IMR-90 (cell line): ENCODE data around the gene DACT2. TPM values are rescaled to one million over a fixed set of nuclear protein-coding genes. Genes with fewer than 3 reads are reported as not detected.

ENCODE experiments used
- ATAC-seq: fragments of 200-7000 bp; cut with Tn5 transposase; 2 replicates; pipeline ENCODE4 v1.9.1; 2020; ENCODE audit warnings: low read depth, mild to moderate bottlenecking, moderate library complexity
- BruUV-seq: library from RNA; stranded (reverse); fragments of 400-500 nt; replicated peaks from 2 replicates; lab custom pipeline; 2021; lab: Mats Ljungman, UMichigan
- CTCF ChIA-PET: fragments of 300-600 bp; formaldehyde crosslinking; extraction: SDS; loops from one replicate; lab custom pipeline; 2021; ENCODE audit warnings: antibody characterized with exemption; lab: Yijun Ruan, JAX
- POLR2A ChIA-PET: fragments of 300-600 bp; sonication (Branson Sonifier 250); formaldehyde crosslinking; loops from one replicate; lab custom pipeline; 2022; ENCODE audit warnings: antibody characterized with exemption; ENCODE audit not compliant: unreplicated experiment; lab: Charles Lee
- DNase-seq: peaks from one replicate; pipeline ENCODE4 v3.0.0; 2013
- H2AFZ ChIP-seq: replicated peaks from 2 replicates; pipeline ENCODE3; 2013; ENCODE audit warnings: low read length, mild to moderate bottlenecking; ENCODE audit not compliant: poor library complexity
- H2AK5ac ChIP-seq: 2 replicates; pipeline ENCODE4 v1.6.1; 2013; ENCODE audit warnings: low read depth, low read length, inconsistent platforms
- H2AK9ac ChIP-seq: replicated peaks from 2 replicates; pipeline ENCODE3; 2013; ENCODE audit warnings: mild to moderate bottlenecking, low read depth, low read length, moderate library complexity; ENCODE audit not compliant: poor library complexity
- H2BK120ac ChIP-seq: 2 replicates; pipeline ENCODE4 v1.6.1; 2013; ENCODE audit warnings: low read depth, low read length, inconsistent platforms
- H2BK15ac ChIP-seq: 3 replicates; pipeline ENCODE4 v1.6.1; 2013; ENCODE audit warnings: low read depth, low read length, inconsistent platforms
- H2BK20ac ChIP-seq: 2 replicates; pipeline ENCODE4 v1.6.1; 2013; ENCODE audit warnings: low read depth, mild to moderate bottlenecking, inconsistent platforms, low read length, moderate library complexity
- H2BK5ac ChIP-seq: 2 replicates; pipeline ENCODE4 v1.6.1; 2013; ENCODE audit warnings: mild to moderate bottlenecking, low read depth, low read length, inconsistent platforms; ENCODE audit not compliant: poor library complexity, severe bottlenecking
- H3K14ac ChIP-seq: replicated peaks from 2 replicates; pipeline ENCODE4 v1.6.1; 2013; ENCODE audit warnings: low read depth, low read length, inconsistent platforms
- H3K18ac ChIP-seq: 2 replicates; pipeline ENCODE4 v1.6.1; 2013; ENCODE audit warnings: low read depth, low read length, control low read depth
- H3K23ac ChIP-seq: 2 replicates; pipeline ENCODE4 v1.6.1; 2013; ENCODE audit warnings: low read depth, low read length, inconsistent platforms
- H3K27ac ChIP-seq: 2 replicates; pipeline ENCODE4 v1.5.1; 2013; ENCODE audit warnings: mild to moderate bottlenecking, control low read depth, low read length; ENCODE audit not compliant: insufficient read depth
- H3K27me3 ChIP-seq: 2 replicates; pipeline ENCODE4 v1.6.1; 2013; ENCODE audit warnings: low read length; ENCODE audit not compliant: control insufficient read depth, insufficient read depth
- H3K36me3 ChIP-seq: 2 replicates; pipeline ENCODE4 v1.6.1; 2013; ENCODE audit warnings: low read length, mixed read lengths; ENCODE audit not compliant: control insufficient read depth, insufficient read depth
- H3K4ac ChIP-seq: 2 replicates; pipeline ENCODE4 v1.6.1; 2013; ENCODE audit warnings: low read depth, low read length, inconsistent platforms
- H3K4me1 ChIP-seq: 2 replicates; pipeline ENCODE4 v1.6.1; 2013; ENCODE audit warnings: low read length, mixed read lengths; ENCODE audit not compliant: control insufficient read depth, insufficient read depth
- H3K4me2 ChIP-seq: 2 replicates; pipeline ENCODE4 v1.6.1; 2013; ENCODE audit warnings: low read depth, mild to moderate bottlenecking, control low read depth, low read length, moderate library complexity
- H3K4me3 ChIP-seq: 2 replicates; pipeline ENCODE4 v1.5.1; 2013; ENCODE audit warnings: low read depth, mild to moderate bottlenecking, control low read depth, low read length, moderate library complexity; ENCODE audit not compliant: insufficient read depth
- H3K56ac ChIP-seq: 2 replicates; pipeline ENCODE4 v1.6.1; 2013; ENCODE audit warnings: low read length, inconsistent platforms; ENCODE audit not compliant: insufficient read depth; ENCODE audit errors: extremely low read depth
- H3K79me1 ChIP-seq, 2 experiments: 2 replicates each; pipeline ENCODE4 v1.6.1; 2013; ENCODE audit warnings: low read length in 2 of 2, inconsistent platforms in 1 of 2, low read depth in 1 of 2
- H3K9ac ChIP-seq: 2 replicates; pipeline ENCODE4 v1.6.1; 2013; ENCODE audit warnings: low read depth, low read length, control low read depth
- H3K9me1 ChIP-seq: 2 replicates; pipeline ENCODE4 v1.6.1; 2013; ENCODE audit warnings: low read length, inconsistent platforms; ENCODE audit not compliant: insufficient read depth
- H3K9me3 ChIP-seq: 2 replicates; pipeline ENCODE4 v1.6.1; 2013; ENCODE audit warnings: low read length; ENCODE audit not compliant: control insufficient read depth, insufficient read depth
- H4K20me1 ChIP-seq: 2 replicates; pipeline ENCODE4 v1.6.1; 2013; ENCODE audit warnings: low read length, inconsistent platforms; ENCODE audit not compliant: insufficient read depth
- H4K5ac ChIP-seq: 2 replicates; pipeline ENCODE4 v1.6.1; 2013; ENCODE audit warnings: mild to moderate bottlenecking, low read depth, low read length, control low read depth
- H4K8ac ChIP-seq, 2 experiments: 2 replicates each; pipeline ENCODE4 v1.6.1; 2013; ENCODE audit warnings: low read depth in 2 of 2, low read length in 2 of 2, control low read depth in 1 of 2, inconsistent platforms in 1 of 2
- H4K91ac ChIP-seq: 2 replicates; pipeline ENCODE4 v1.6.1; 2013; ENCODE audit warnings: low read depth, low read length, inconsistent platforms; ENCODE audit not compliant: insufficient read depth
- BHLHE40 ChIP-seq: fragments of 150-350 bp; IDR thresholded peaks from 2 replicates; pipeline ENCODE4 v1.6.1; 2016; ENCODE audit warnings: mild to moderate bottlenecking, low read depth, low read length
- CEBPB ChIP-seq: IDR thresholded peaks from 2 replicates; pipeline ENCODE4 v1.6.1; 2012; ENCODE audit warnings: low read depth, low read length, improper control_type of control experiment
- CHD1 ChIP-seq: IDR thresholded peaks from 2 replicates; pipeline ENCODE4 v1.6.1; 2012; ENCODE audit warnings: low read depth, low read length, improper control_type of control experiment
- CTCF ChIP-seq: conservative IDR thresholded peaks from 2 replicates; pipeline ENCODE4 v1.5.1; 2012; ENCODE audit warnings: mild to moderate bottlenecking, low read depth, low read length, improper control_type of control experiment
- ELK1 ChIP-seq: fragments of 150-350 bp; IDR thresholded peaks from 2 replicates; pipeline ENCODE4 v1.6.1; 2016; ENCODE audit warnings: low read depth, mild to moderate bottlenecking, low read length, moderate library complexity, borderline replicate concordance
- FOS ChIP-seq: fragments of 150-350 bp; IDR thresholded peaks from 2 replicates; pipeline ENCODE4 v1.6.1; 2016; ENCODE audit warnings: low read depth, low read length
- MAFK ChIP-seq: IDR thresholded peaks from 2 replicates; pipeline ENCODE4 v1.6.1; 2012; ENCODE audit warnings: low read depth, low read length, improper control_type of control experiment
- MAZ ChIP-seq: IDR thresholded peaks from 2 replicates; pipeline ENCODE4 v1.6.1; 2012; ENCODE audit warnings: low read depth, mild to moderate bottlenecking, low read length, improper control_type of control experiment, moderate library complexity, borderline replicate concordance
- NFE2L2 ChIP-seq: fragments of 150-350 bp; IDR thresholded peaks from 2 replicates; pipeline ENCODE4 v1.6.1; 2016; ENCODE audit warnings: low read depth, mild to moderate bottlenecking, low read length
- POLR2A ChIP-seq: IDR thresholded peaks from 2 replicates; pipeline ENCODE4 v1.6.1; 2012; ENCODE audit warnings: mild to moderate bottlenecking, low read depth, low read length
- RAD21 ChIP-seq: IDR thresholded peaks from 2 replicates; pipeline ENCODE4 v1.6.1; 2012; ENCODE audit warnings: low read length, improper control_type of control experiment
- RCOR1 ChIP-seq: IDR thresholded peaks from 2 replicates; pipeline ENCODE4 v1.6.1; 2012; ENCODE audit warnings: mild to moderate bottlenecking, low read length, improper control_type of control experiment; ENCODE audit not compliant: insufficient replicate concordance
- RFX5 ChIP-seq: IDR thresholded peaks from 2 replicates; pipeline ENCODE4 v1.8.0; 2012; ENCODE audit warnings: low read depth, mild to moderate bottlenecking, low read length, moderate library complexity
- SMC3 ChIP-seq: fragments of 150-350 bp; IDR thresholded peaks from 2 replicates; pipeline ENCODE4 v1.6.1; 2016; ENCODE audit warnings: low read depth, mild to moderate bottlenecking, antibody characterized with exemption, low read length, moderate library complexity
- USF2 ChIP-seq: fragments of 150-350 bp; IDR thresholded peaks from 2 replicates; pipeline ENCODE4 v1.6.1; 2017; ENCODE audit warnings: mild to moderate bottlenecking, antibody characterized with exemption, low read length, low read depth
- WGBS, 2 experiments: methylation state at CpG; one replicate each; pipeline versions ENCODE4 v1.1.5 to v1.1.7; 2013; ENCODE audit warnings: missing lambda C conversion rate in 2 of 2; ENCODE audit not compliant: insufficient read length in 1 of 2; ENCODE audit errors: extremely low coverage in 2 of 2; 5-methylcytosine and 5-hydroxymethylcytosine counted together
- dilution Hi-C: fragments of 300-500 bp; cut with HindIII; formaldehyde crosslinking; loops from one replicate; pipeline ENCODE4 v1.14.3; 2018; ENCODE audit warnings: low sequenced_read_pairs; ENCODE audit not compliant: unreplicated experiment
- in situ Hi-C: fragments of 300-500 bp; cut with MboI; formaldehyde crosslinking; loops from 3 replicates; pipeline ENCODE4 v1.14.3; 2019; ENCODE audit warnings: low sequenced_read_pairs, inconsistent platforms, mixed read lengths
- intact Hi-C: fragments of 100-400 bp; cut with micrococcal nuclease; formaldehyde crosslinking; loops from 2 replicates; pipeline ENCODE4 v1.10.0; 2022
- polyA plus RNA-seq, 3 experiments: library from polyadenylated mRNA; depleted of rRNA; stranded (reverse); fragments of >200 nt; gene quantifications; 2 replicates each; pipeline ENCODE4 v1.2.3, GENCODE V29; 2012; ENCODE audit warnings: low replicate concordance in 1 of 3
- total RNA-seq: library from RNA; depleted of rRNA; stranded (reverse); fragments of >200 nt; gene quantifications from 2 replicates; pipeline ENCODE4 v1.2.3, GENCODE V29; 2012

The DACT2 gene
- total and polyA plus RNA-seq, 2 of the 4 experiments (the other 2 are of a cell fraction), result not detected

GRCh38 chr6:168345896-168346754 is 26.5 kb upstream of the DACT2 start:
- Histone ChIP-seq H3K79me1 (no peaks in the 10 kb centered on the region), H2AK5ac (no peak overlapping the region), H2BK5ac (no peak overlapping the region), H4K5ac (no peak overlapping the region), H3K23ac (no peak overlapping the region), H3K4ac (no peak overlapping the region), H3K36me3 (no peaks in the 10 kb centered on the region), H3K4me1 (no peaks in the 10 kb centered on the region), H3K18ac (no peak overlapping the region), H2BK20ac (no peak overlapping the region), H2BK120ac (no peak overlapping the region), H3K56ac (no peak overlapping the region), H4K20me1 (no peaks in the 10 kb centered on the region), H2BK15ac (no peak overlapping the region), H3K14ac (no peak overlapping the region), H3K9me3 (peaks cover 51% of the 10 kb centered on the region), H3K4me2 (no peak overlapping the region), H2AFZ (no peak overlapping the region), H3K4me3 (no peak overlapping the region), H4K91ac (no peak overlapping the region), H3K27me3 (no peaks in the 10 kb centered on the region), H2AK9ac (no peak overlapping the region), H3K27ac (no peak overlapping the region), H4K8ac (no peak overlapping the region), H3K9me1 (no peaks in the 10 kb centered on the region), H3K9ac (no peak overlapping the region)
- intact Hi-C loops, result no loop called here
- dilution Hi-C loops, result no loop called here
- ATAC-seq (no peak), DNase-seq (no peak)
- 26% methylated on average over 6 of the region's 33 CpGs; no CpG with 5 or more reads in 1 of the 2 experiments for WGBS, 2 experiments
- ChIA-PET POLR2A (interaction anchor here (0.6 kb wide), 1 partner anchor 29 kb away, joined by 12 read pairs; no protein-coding TSS in a partner anchor), CTCF (no interaction called here)
- in situ Hi-C loops, result no loop called here
- no TSS peak for BruUV-seq
- no peak for TF ChIP-seq MAFK
- no peak for TF ChIP-seq MAZ
- no peak for TF ChIP-seq CEBPB
- TF ChIP-seq CTCF, result no peak
- no peak for TF ChIP-seq RAD21
- no peak for TF ChIP-seq CHD1
- TF ChIP-seq RCOR1, result no peak
- no peak for TF ChIP-seq POLR2A
- no peak for TF ChIP-seq RFX5
- TF ChIP-seq FOS, result no peak
- TF ChIP-seq BHLHE40, result no peak
- TF ChIP-seq NFE2L2, result no peak
- no peak for TF ChIP-seq SMC3
- TF ChIP-seq USF2, result no peak
- TF ChIP-seq ELK1, result no peak
